PC-3 (cell line): Measurements from ENCODE around the gene TCF3. TPM values are rescaled to one million over a fixed set of nuclear protein-coding genes. Genes with fewer than 3 reads are reported as not detected.

Experiments used
- ATAC-seq: fragments of 200-7000 bp; cut with Tn5 transposase; 2 replicates; pipeline ENCODE4 v1.9.1; 2020; ENCODE audit warnings: mild to moderate bottlenecking, moderate library complexity
- BruUV-seq: library from RNA; stranded (reverse); fragments of 400-500 nt; replicated peaks from 2 replicates; lab custom pipeline; 2021; lab: Mats Ljungman, UMichigan
- CTCF ChIA-PET: fragments of 300-600 bp; sonication (Branson Sonifier 250); formaldehyde crosslinking; loops from one replicate; lab custom pipeline; 2022; ENCODE audit warnings: antibody characterized with exemption; lab: Charles Lee
- POLR2A ChIA-PET: fragments of 300-600 bp; sonication (Branson Sonifier 250); formaldehyde crosslinking; loops from one replicate; lab custom pipeline; 2022; ENCODE audit warnings: antibody characterized with exemption; ENCODE audit not compliant: unreplicated experiment; lab: Charles Lee
- DNase-seq: peaks from one replicate; pipeline ENCODE4 v3.0.0-alpha.2; 2015
- H2AFZ ChIP-seq: fragments of 300-600 bp; sonication (generic); 2 replicates; pipeline ENCODE4 v1.6.0; 2016; ENCODE audit warnings: antibody characterized with exemption, low read length
- H3F3A ChIP-seq: fragments of 300-600 bp; sonication (generic); one replicate; pipeline ENCODE4 v1.6.0; 2017; ENCODE audit warnings: antibody characterized with exemption, low read length, control low read depth, mild to moderate bottlenecking; ENCODE audit not compliant: unreplicated experiment
- H3K27ac ChIP-seq: fragments of 300-600 bp; sonication (generic); 2 replicates; pipeline ENCODE4 v1.5.1; 2016; ENCODE audit warnings: mild to moderate bottlenecking, low read length
- H3K27me3 ChIP-seq: fragments of 300-600 bp; sonication (generic); 2 replicates; pipeline ENCODE4 v1.6.1; 2016; ENCODE audit warnings: low read length, mixed read lengths
- H3K36me3 ChIP-seq: fragments of 300-600 bp; sonication (generic); 2 replicates; pipeline ENCODE4 v1.6.1; 2016; ENCODE audit warnings: low read depth, mixed run types, low read length, mixed read lengths
- H3K4me1 ChIP-seq: fragments of 300-600 bp; sonication (generic); 2 replicates; pipeline ENCODE4 v1.5.1; 2016; ENCODE audit warnings: low read length; ENCODE audit not compliant: insufficient read depth
- H3K4me2 ChIP-seq: fragments of 300-600 bp; sonication (generic); 2 replicates; pipeline ENCODE4 v1.6.0; 2016; ENCODE audit warnings: low read length
- H3K4me3 ChIP-seq: fragments of 300-600 bp; sonication (generic); 2 replicates; pipeline ENCODE4 v1.5.1; 2016; ENCODE audit warnings: mild to moderate bottlenecking, low read length, mixed read lengths
- H3K79me2 ChIP-seq: fragments of 300-600 bp; sonication (generic); 2 replicates; pipeline ENCODE4 v1.6.1; 2017; ENCODE audit warnings: low read length, mixed read lengths
- H3K9ac ChIP-seq: fragments of 300-600 bp; sonication (generic); 2 replicates; pipeline ENCODE4 v1.6.0; 2016; ENCODE audit warnings: mild to moderate bottlenecking, low read length
- H3K9me2 ChIP-seq: fragments of 300-600 bp; sonication (generic); replicated peaks from 2 replicates; pipeline ENCODE4 v1.6.1; 2016; ENCODE audit warnings: mixed run types, low read length, mixed read lengths
- H3K9me3 ChIP-seq: fragments of 300-600 bp; sonication (generic); 2 replicates; pipeline ENCODE4 v1.6.1; 2016; ENCODE audit warnings: low read length, mixed read lengths
- H4K20me1 ChIP-seq: fragments of 300-600 bp; sonication (generic); 2 replicates; pipeline ENCODE4 v1.6.1; 2016; ENCODE audit warnings: low read length, mixed read lengths
- EZH2 ChIP-seq: fragments of 300-600 bp; sonication (generic); IDR thresholded peaks from one replicate; pipeline ENCODE4 v1.6.1; 2017; ENCODE audit warnings: antibody characterized with exemption, mild to moderate bottlenecking, low read length; ENCODE audit not compliant: unreplicated experiment
- EZH2phosphoT487 ChIP-seq: fragments of 300-600 bp; sonication (generic); IDR thresholded peaks from 2 replicates; pipeline ENCODE4 v1.6.1; 2018; ENCODE audit warnings: mild to moderate bottlenecking, antibody characterized with exemption, low read length, borderline replicate concordance
- intact Hi-C: fragments of 100-400 bp; cut with micrococcal nuclease; formaldehyde crosslinking; loops from 2 replicates; pipeline ENCODE4 v1.9.0; 2023
- total RNA-seq: library from RNA; depleted of rRNA; stranded (reverse); fragments of >200 nt; gene quantifications from 2 replicates; pipeline ENCODE4 v1.2.3, GENCODE V29; 2014
- TF ChIP-seq, protein P1 (sequence below): fragments of 300-600 bp; sonication (generic); conservative IDR thresholded peaks from 2 replicates; pipeline ENCODE4 v1.5.1; 2017; ENCODE audit warnings: antibody characterized with exemption, low read depth, mild to moderate bottlenecking, low read length

TCF3 gene
- total RNA-seq, 1 experiment from 2014 or later: 147 TPM

GRCh38 chr19:1668486-1669270 is 16.3 kb upstream of the TCF3 start:
- no peak for DNase-seq
- ChIA-PET CTCF (no interaction called here), POLR2A (no interaction called here)
- Histone ChIP-seq H3K4me1 (no peaks in the 10 kb centered on the region; the same call in 1 of the 2 replicates), H3K9me3 (no peaks in the 10 kb centered on the region), H3F3A (no peaks in the 10 kb centered on the region), H3K9ac (no peak overlapping the region), H4K20me1 (no peaks in the 10 kb centered on the region), H3K36me3 (no peaks in the 10 kb centered on the region; the same call in 1 of the 2 replicates), H3K27ac (no peak overlapping the region), H3K4me2 (peak overlapping the region; percentile 31; the same call in 1 of the 2 replicates), H3K27me3 (peaks cover 13% of the 10 kb centered on the region), H3K4me3 (no peak overlapping the region), H3K9me2 (no peaks in the 10 kb centered on the region), H2AFZ (0 out of 2 replicates have a peak overlapping the region, but pooled peaks have one; percentile 4), H3K79me2 (no peaks in the 10 kb centered on the region)
- no peak for TF ChIP-seq EZH2
- TF ChIP-seq EZH2phosphoT487: no peak
- TF ChIP-seq, protein P1, sequence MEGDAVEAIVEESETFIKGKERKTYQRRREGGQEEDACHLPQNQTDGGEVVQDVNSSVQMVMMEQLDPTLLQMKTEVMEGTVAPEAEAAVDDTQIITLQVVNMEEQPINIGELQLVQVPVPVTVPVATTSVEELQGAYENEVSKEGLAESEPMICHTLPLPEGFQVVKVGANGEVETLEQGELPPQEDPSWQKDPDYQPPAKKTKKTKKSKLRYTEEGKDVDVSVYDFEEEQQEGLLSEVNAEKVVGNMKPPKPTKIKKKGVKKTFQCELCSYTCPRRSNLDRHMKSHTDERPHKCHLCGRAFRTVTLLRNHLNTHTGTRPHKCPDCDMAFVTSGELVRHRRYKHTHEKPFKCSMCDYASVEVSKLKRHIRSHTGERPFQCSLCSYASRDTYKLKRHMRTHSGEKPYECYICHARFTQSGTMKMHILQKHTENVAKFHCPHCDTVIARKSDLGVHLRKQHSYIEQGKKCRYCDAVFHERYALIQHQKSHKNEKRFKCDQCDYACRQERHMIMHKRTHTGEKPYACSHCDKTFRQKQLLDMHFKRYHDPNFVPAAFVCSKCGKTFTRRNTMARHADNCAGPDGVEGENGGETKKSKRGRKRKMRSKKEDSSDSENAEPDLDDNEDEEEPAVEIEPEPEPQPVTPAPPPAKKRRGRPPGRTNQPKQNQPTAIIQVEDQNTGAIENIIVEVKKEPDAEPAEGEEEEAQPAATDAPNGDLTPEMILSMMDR: no peak
- ATAC-seq: peak; percentile 42
- intact Hi-C loops: no loop called here
- no TSS peak for BruUV-seq

DNA sequence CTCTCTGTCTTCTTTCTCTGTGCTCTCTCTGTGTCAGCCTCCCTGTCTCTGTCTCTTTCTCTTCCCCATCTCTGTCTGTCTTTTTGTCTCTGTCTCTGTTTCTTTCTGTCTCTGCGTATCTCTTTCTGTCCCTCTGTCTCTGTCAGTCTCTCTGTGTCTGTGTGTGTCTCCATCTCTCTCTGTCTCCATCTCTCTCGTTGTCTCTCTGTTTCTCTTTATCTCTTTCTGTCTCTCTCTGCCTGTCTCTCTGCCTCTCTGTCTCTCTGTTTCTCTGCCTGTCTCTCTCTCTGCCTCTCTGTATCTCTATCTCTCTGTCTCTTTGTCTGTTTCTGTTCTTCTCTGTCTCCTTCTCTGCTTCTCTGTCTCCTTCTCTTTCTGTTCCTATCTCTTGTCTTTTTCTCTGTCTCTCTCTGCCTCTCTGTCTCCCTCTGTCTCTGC is 15.7 kb upstream of the TCF3 start:
- Histone ChIP-seq H3K4me1 (no peaks in the 10 kb centered on the region; the same call in 1 of the 2 replicates), H3K4me3 (no peak overlapping the region), H3K9me2 (no peaks in the 10 kb centered on the region), H3K9me3 (no peaks in the 10 kb centered on the region), H3K9ac (no peak overlapping the region), H3K79me2 (no peaks in the 10 kb centered on the region), H2AFZ (0 out of 2 replicates have a peak overlapping the region, but pooled peaks have one; percentile 4), H4K20me1 (no peaks in the 10 kb centered on the region), H3K27ac (no peak overlapping the region), H3K27me3 (peaks cover 13% of the 10 kb centered on the region), H3F3A (no peaks in the 10 kb centered on the region), H3K36me3 (no peaks in the 10 kb centered on the region; the same call in 1 of the 2 replicates), H3K4me2 (peak overlapping the region; percentile 31; the same call in 1 of the 2 replicates)
- DNase-seq (no peak), ATAC-seq (no peak)
- no TSS peak for BruUV-seq
- intact Hi-C loops: no loop called here
- ChIA-PET POLR2A (no interaction called here), CTCF (no interaction called here)
- TF ChIP-seq EZH2phosphoT487 (no peak), EZH2 (no peak)
- TF ChIP-seq, protein P1: no peak

- ATAC-seq (no peak), DNase-seq (no peak)
- intact Hi-C loops: no loop called here
- Histone ChIP-seq H3K27me3 (peaks cover 13% of the 10 kb centered on the region), H2AFZ (no peak overlapping the region), H3F3A (no peaks in the 10 kb centered on the region), H3K36me3 (no peaks in the 10 kb centered on the region), H3K4me2 (no peak overlapping the region), H3K4me1 (no peaks in the 10 kb centered on the region), H3K27ac (no peak overlapping the region), H4K20me1 (no peaks in the 10 kb centered on the region), H3K79me2 (no peaks in the 10 kb centered on the region), H3K9me3 (no peaks in the 10 kb centered on the region), H3K9me2 (no peaks in the 10 kb centered on the region), H3K4me3 (no peak overlapping the region), H3K9ac (no peak overlapping the region)
- ChIA-PET POLR2A (no interaction called here), CTCF (no interaction called here)
- TF ChIP-seq, protein P1: no peak
- TF ChIP-seq EZH2: no peak
- TF ChIP-seq EZH2phosphoT487: no peak
- no TSS peak for BruUV-seq
Observed at GRCh38 chr19:1665565-1666047, 13.2 kb upstream of the TCF3 start.
